WTC11 (cell line): ENCODE measurements around the gene VSX2. TPM values are rescaled to one million over a fixed set of nuclear protein-coding genes. Genes with fewer than 3 reads are reported as not detected.
A peak's percentile ranks its signal among the peaks of the same experiment; 100 is the strongest.
"Not testable (repeated sequence)": the region's sequence is repeated elsewhere in the genome, so short reads cannot be mapped to it uniquely, and the experiment has no call there.

ENCODE experiments used
- ATAC-seq: fragments of 200-7000 bp; cut with Tn5 transposase; 2 replicates; pipeline ENCODE4 v1.10.0; 2021; ENCODE audit warnings: mild to moderate bottlenecking, moderate library complexity
- CTCF ChIA-PET: fragments of 300-600 bp; sonication (Branson Sonifier 250); formaldehyde crosslinking; loops from one replicate; lab custom pipeline; 2021; ENCODE audit warnings: antibody characterized with exemption; lab: Charles Lee
- POLR2A ChIA-PET: fragments of 350-600 bp; sonication (Branson Sonifier 250); formaldehyde crosslinking; loops from one replicate; lab custom pipeline; 2021; ENCODE audit warnings: antibody characterized with exemption; lab: Charles Lee
- DNase-seq: peaks from one replicate; pipeline ENCODE4 v3.0.0; 2021; ENCODE audit warnings: low spot score
- H3K27ac Mint-ChIP-seq: 2 replicates; pipeline ENCODE4 v1.8.0; 2021; ENCODE audit warnings: mixed read lengths
- H3K27me3 Mint-ChIP-seq: 2 replicates; pipeline ENCODE4 v1.8.0; 2021; ENCODE audit warnings: low read depth, mild to moderate bottlenecking, moderate library complexity, mixed read lengths
- H3K36me3 Mint-ChIP-seq: 2 replicates; pipeline ENCODE4 v1.8.0; 2021; ENCODE audit warnings: mixed read lengths
- H3K4me1 Mint-ChIP-seq: 2 replicates; pipeline ENCODE4 v1.8.0; 2022; ENCODE audit warnings: mixed read lengths
- H3K4me3 Mint-ChIP-seq: 2 replicates; pipeline ENCODE4 v1.8.0; 2021; ENCODE audit warnings: mild to moderate bottlenecking, moderate library complexity, mixed read lengths
- H3K9me3 Mint-ChIP-seq: 2 replicates; pipeline ENCODE4 v1.8.0; 2021; ENCODE audit warnings: mixed read lengths
- CBFB ChIP-seq: sonication (generic); formaldehyde crosslinking; IDR thresholded peaks from 2 replicates; pipeline ENCODE4 v1.8.1; 2022; ENCODE audit warnings: mild to moderate bottlenecking, low read depth, missing genetic modification reagents
- CREM ChIP-seq: sonication (generic); formaldehyde crosslinking; IDR thresholded peaks from 2 replicates; pipeline ENCODE4 v1.8.1; 2022; ENCODE audit warnings: mild to moderate bottlenecking, missing genetic modification reagents, moderate library complexity
- E2F1 ChIP-seq: sonication (generic); formaldehyde crosslinking; IDR thresholded peaks from 2 replicates; pipeline ENCODE4 v1.8.0; 2022; ENCODE audit warnings: mild to moderate bottlenecking, missing genetic modification reagents
- E2F4 ChIP-seq: sonication (generic); formaldehyde crosslinking; IDR thresholded peaks from 2 replicates; pipeline ENCODE4 v1.8.1; 2022; ENCODE audit warnings: low read depth, mild to moderate bottlenecking, moderate library complexity, missing genetic modification reagents, borderline replicate concordance
- EMX1 ChIP-seq: fragments of 250-450 bp; sonication (Bioruptor Pico); IDR thresholded peaks from 2 replicates; pipeline ENCODE4 v1.8.0; 2021; ENCODE audit warnings: mild to moderate bottlenecking
- ERG ChIP-seq: fragments of 250-450 bp; sonication (Bioruptor Pico); IDR thresholded peaks from 2 replicates; pipeline ENCODE4 v1.8.0; 2021; ENCODE audit warnings: mild to moderate bottlenecking
- FOXJ3 ChIP-seq: sonication (generic); formaldehyde crosslinking; IDR thresholded peaks from 2 replicates; pipeline ENCODE4 v1.9.0; 2021; ENCODE audit warnings: missing genetic modification reagents, mild to moderate bottlenecking, borderline replicate concordance
- FOXP1 ChIP-seq: sonication (generic); formaldehyde crosslinking; IDR thresholded peaks from 2 replicates; pipeline ENCODE4 v1.8.0; 2022; ENCODE audit warnings: missing genetic modification reagents, mild to moderate bottlenecking, moderate library complexity, borderline replicate concordance
- HMGA2 ChIP-seq: fragments of 250-450 bp; sonication (Bioruptor Pico); IDR thresholded peaks from 2 replicates; pipeline ENCODE4 v1.4.0; 2021; ENCODE audit warnings: mild to moderate bottlenecking, moderate library complexity
- IRF1 ChIP-seq: sonication (generic); formaldehyde crosslinking; IDR thresholded peaks from 2 replicates; pipeline ENCODE4 v1.8.0; 2023; ENCODE audit warnings: missing genetic modification reagents
- NFATC4 ChIP-seq: fragments of 250-450 bp; sonication (Bioruptor Pico); IDR thresholded peaks from 2 replicates; pipeline ENCODE4 v1.9.0; 2021; ENCODE audit warnings: mild to moderate bottlenecking
- NR3C1 ChIP-seq: sonication (generic); formaldehyde crosslinking; conservative IDR thresholded peaks from 2 replicates; pipeline ENCODE4 v1.8.1; 2023; ENCODE audit warnings: low read depth, mild to moderate bottlenecking, missing genetic modification reagents
- PRRX2 ChIP-seq: fragments of 250-450 bp; sonication (Bioruptor Pico); IDR thresholded peaks from 2 replicates; pipeline ENCODE4 v1.8.0; 2021; ENCODE audit warnings: mild to moderate bottlenecking
- SMAD4 ChIP-seq: sonication (generic); formaldehyde crosslinking; IDR thresholded peaks from 2 replicates; pipeline ENCODE4 v1.8.0; 2022; ENCODE audit warnings: mild to moderate bottlenecking, missing genetic modification reagents
- SP1 ChIP-seq: sonication (generic); formaldehyde crosslinking; conservative IDR thresholded peaks from 2 replicates; pipeline ENCODE4 v1.8.1; 2022; ENCODE audit warnings: missing genetic modification reagents
- USF2 ChIP-seq: sonication (generic); formaldehyde crosslinking; IDR thresholded peaks from 2 replicates; pipeline ENCODE4 v1.8.1; 2023; ENCODE audit warnings: mild to moderate bottlenecking, missing genetic modification reagents, moderate library complexity
- ZMAT4 ChIP-seq: fragments of 250-450 bp; sonication (Bioruptor Pico); IDR thresholded peaks from 2 replicates; pipeline ENCODE4 v1.9.0; 2021; ENCODE audit warnings: mild to moderate bottlenecking
- ZNF396 ChIP-seq: fragments of 250-450 bp; sonication (Bioruptor Pico); IDR thresholded peaks from 2 replicates; pipeline ENCODE4 v1.8.0; 2021; ENCODE audit warnings: mild to moderate bottlenecking, moderate library complexity, borderline replicate concordance
- ZNF423 ChIP-seq: fragments of 250-450 bp; sonication (Bioruptor Pico); IDR thresholded peaks from 2 replicates; pipeline ENCODE4 v2.1.2; 2022; ENCODE audit warnings: mild to moderate bottlenecking, moderate library complexity
- total RNA-seq: library from RNA; stranded (reverse); gene quantifications from 3 replicates; pipeline ENCODE4 v1.2.3, GENCODE V29; 2021

The VSX2 gene
- total RNA-seq, 1 experiment from 2014 or later: not detected

GRCh38 chr14:74265301-74265965 lies 26.2 kb downstream of the VSX2 start (continued):
- TF ChIP-seq ERG (CRISPR knock-in tag) (no peak), EMX1 (CRISPR knock-in tag) (no peak), HMGA2 (CRISPR knock-in tag) (no peak), SP1 (no peak)
- TF ChIP-seq, all 79 proteins: peak for 0

GRCh38 chr14:74267588-74267987 lies 28.3 kb downstream of the VSX2 start:
- no peaks in the 10 kb centered on the region for H3K9me3 Mint-ChIP-seq
- POLR2A ChIA-PET: interaction anchor here (0.6 kb wide), 1 partner anchor 116 kb away, joined by 3 read pairs; no protein-coding TSS in a partner anchor
- H3K4me3 Mint-ChIP-seq: no peak overlapping the region
- peaks cover 15% of the 10 kb centered on the region for H3K4me1 Mint-ChIP-seq
- H3K27me3 Mint-ChIP-seq: no peaks in the 10 kb centered on the region; the same call in 1 of the 2 replicates
- TF ChIP-seq FOXP1 (CRISPR knock-in tag): no peak
- TF ChIP-seq ZMAT4: no peak
- TF ChIP-seq ZNF396 (CRISPR knock-in tag): no peak
- TF ChIP-seq ZNF423 (CRISPR knock-in tag): no peak
- TF ChIP-seq E2F1 (CRISPR knock-in tag): no peak
- no peak for TF ChIP-seq IRF1 (CRISPR knock-in tag)
- TF ChIP-seq NR3C1 (CRISPR knock-in tag): no peak
- no peak for TF ChIP-seq SMAD4 (CRISPR knock-in tag)
- TF ChIP-seq PRRX2 (CRISPR knock-in tag): no peak
- no peak for TF ChIP-seq CBFB
- no peak for TF ChIP-seq E2F4 (CRISPR knock-in tag)
- TF ChIP-seq FOXJ3: no peak
- TF ChIP-seq USF2 (CRISPR knock-in tag): no peak
- no peak for TF ChIP-seq CREM (CRISPR knock-in tag)
- TF ChIP-seq NFATC4 (CRISPR knock-in tag): no peak
- TF ChIP-seq, all 79 proteins: peak for 0
- CTCF ChIA-PET: interaction anchor here (0.6 to 3.9 kb wide), 7 partner anchors 10 to 52 kb away, joined by 3 to 24 read pairs (median 4); no protein-coding TSS in a partner anchor
- ATAC-seq (peak; percentile 35; the same call in 1 of the 2 replicates), DNase-seq (no peak)
- no peaks in the 10 kb centered on the region for H3K36me3 Mint-ChIP-seq
- H3K27ac Mint-ChIP-seq: 0 out of 2 replicates have a peak overlapping the region, but pooled peaks have one; percentile 29

GRCh38 chr14:74270382-74271177 lies 31.3 kb downstream of the VSX2 start:
- H3K27me3 Mint-ChIP-seq, H3K36me3 Mint-ChIP-seq, ATAC-seq, DNase-seq, H3K4me3 Mint-ChIP-seq, H3K9me3 Mint-ChIP-seq, POLR2A ChIA-PET: not testable (repeated sequence)
- CTCF ChIA-PET: interaction anchor here (0.6 to 1.4 kb wide), 9 partner anchors 12 to 338 kb away, joined by 3 to 5 read pairs (median 4); no protein-coding TSS in a partner anchor
- H3K4me1 Mint-ChIP-seq: peaks cover 11% of the 10 kb centered on the region
- H3K27ac Mint-ChIP-seq: peak overlapping the region; percentile 7; the same call in 1 of the 2 replicates
